Muscle of leg (tissue), 11 donors: ENCODE results near the gene HSPA9. TPM values are rescaled to one million over a fixed set of nuclear protein-coding genes. Genes with fewer than 3 reads are reported as not detected.
"Not testable (repeated sequence)": the region's sequence is repeated elsewhere in the genome, so short reads cannot be mapped to it uniquely, and the experiment has no call there.

Experiments
- DNase-seq: peaks from one replicate; pipeline ENCODE4 v3.0.0; 2013
- H3K27ac ChIP-seq: one replicate; pipeline ENCODE4 v1.5.1; 2013; ENCODE audit warnings: mild to moderate bottlenecking, low read length, control low read depth
- H3K27me3 ChIP-seq: one replicate; pipeline ENCODE4 v1.6.1; 2013; ENCODE audit warnings: low read length; ENCODE audit not compliant: control insufficient read depth, insufficient read depth
- H3K36me3 ChIP-seq: one replicate; pipeline ENCODE4 v1.6.1; 2013; ENCODE audit warnings: low read length; ENCODE audit not compliant: control insufficient read depth, insufficient read depth
- H3K4me1 ChIP-seq: one replicate; pipeline ENCODE4 v1.6.1; 2013; ENCODE audit warnings: low read length; ENCODE audit not compliant: control insufficient read depth, insufficient read depth
- H3K4me3 ChIP-seq: one replicate; pipeline ENCODE4 v1.5.1; 2013; ENCODE audit warnings: low read length, control low read depth
- H3K9me3 ChIP-seq: replicated peaks from 2 replicates; pipeline ENCODE4 v1.6.1; 2013; ENCODE audit warnings: low read depth, low read length; ENCODE audit not compliant: control insufficient read depth
- WGBS: methylation state at CpG from one replicate; pipeline ENCODE4 v1.1.5; 2013; ENCODE audit warnings: missing lambda C conversion rate; ENCODE audit not compliant: insufficient coverage; 5-methylcytosine and 5-hydroxymethylcytosine counted together
- polyA plus RNA-seq, 8 donors: library from polyadenylated mRNA; unstranded; fragments of 120-200 nt; gene quantifications; one replicate each; pipeline versions ENCODE4 v1.2.1 to v1.2.3, GENCODE V29; 2013; ENCODE audit warnings: inconsistent platforms in 1 of 8, low replicate concordance in 1 of 8; ENCODE audit not compliant: insufficient read length in 8 of 8, insufficient read depth in 1 of 8
- total RNA-seq: library from RNA; stranded (reverse); fragments of 120-200 nt; gene quantifications from one replicate; pipeline ENCODE4 v1.2.4, GENCODE V29; 2013

The HSPA9 gene
- total and polyA plus RNA-seq, 9 donors, result 118 to 177 (median 152) TPM

- Histone ChIP-seq H3K4me3 (no peak overlapping the region), H3K27me3 (no peaks in the 10 kb centered on the region), H3K36me3 (peaks cover 43% of the 10 kb centered on the region), H3K4me1 (peaks cover 11% of the 10 kb centered on the region), H3K27ac (no peak overlapping the region), H3K9me3 (no peaks in the 10 kb centered on the region)
- WGBS, result no CpG with 5 or more reads among the region's 3 CpGs
- DNase-seq, result no peak
Measured at GRCh38 chr5:138508958-138509357, 66.2 kb downstream of the HSPA9 start.

DNA sequence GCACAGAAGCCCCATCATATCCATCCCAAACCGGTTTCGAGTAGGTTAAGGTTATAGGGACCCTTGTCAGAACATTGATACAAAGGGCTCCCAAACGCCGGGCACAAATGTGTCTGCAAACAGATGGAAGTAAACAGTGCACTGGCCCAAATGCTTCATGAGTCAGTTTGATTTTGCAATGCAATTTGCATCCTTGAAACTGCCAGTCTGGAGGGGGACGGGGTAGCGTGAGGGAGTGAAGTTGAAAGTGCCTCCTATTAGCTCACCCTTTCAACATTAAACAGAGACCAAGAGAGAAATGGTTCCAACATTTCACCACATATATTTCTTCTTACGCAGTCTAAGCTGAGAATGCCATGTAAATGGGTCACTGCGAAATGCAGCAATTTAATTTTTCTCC is 67.7 kb downstream of the HSPA9 start:
- H3K36me3 ChIP-seq, result peaks cover 34% of the 10 kb centered on the region
- not testable (repeated sequence) for DNase-seq, H3K27ac ChIP-seq, H3K4me3 ChIP-seq, H3K27me3 ChIP-seq, H3K9me3 ChIP-seq
- peaks cover 11% of the 10 kb centered on the region for H3K4me1 ChIP-seq
- 93% methylated on average over 3 of the region's 8 CpGs for WGBS

- DNase-seq, result no peak
- no peaks in the 10 kb centered on the region for H3K27me3 ChIP-seq
- no peak overlapping the region for H3K4me3 ChIP-seq
- 84% methylated on average over 4 of the region's 10 CpGs for WGBS
- peaks cover 11% of the 10 kb centered on the region for H3K4me1 ChIP-seq
- no peaks in the 10 kb centered on the region for H3K9me3 ChIP-seq
- H3K36me3 ChIP-seq, result peaks cover 30% of the 10 kb centered on the region
- H3K27ac ChIP-seq, result no peak overlapping the region
Measured at GRCh38 chr5:138506370-138507306, 68.6 kb downstream of the HSPA9 start.

DNA sequence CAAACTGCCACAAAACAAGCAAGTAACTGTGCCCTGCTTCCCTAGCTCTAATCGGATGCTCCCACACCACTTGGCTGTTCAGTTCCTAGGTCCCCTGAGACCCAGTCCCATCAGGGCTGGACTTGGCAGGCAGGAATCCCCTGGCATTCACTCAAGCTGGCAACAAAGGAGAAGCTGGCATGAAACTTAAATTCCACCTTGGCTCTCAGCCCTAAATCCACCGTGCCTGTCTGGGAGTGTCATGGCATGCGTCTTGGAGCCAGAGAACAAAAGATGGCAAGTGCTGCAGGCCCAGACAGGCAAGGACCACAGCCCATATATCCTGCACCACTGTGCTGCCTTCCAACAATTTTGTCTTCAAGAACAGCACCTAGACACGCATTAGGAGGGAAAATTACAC is 70.4 kb downstream of the HSPA9 start:
- Histone ChIP-seq H3K9me3 (no peaks in the 10 kb centered on the region), H3K4me1 (peaks cover 11% of the 10 kb centered on the region), H3K27me3 (no peaks in the 10 kb centered on the region), H3K36me3 (peaks cover 18% of the 10 kb centered on the region), H3K27ac (no peak overlapping the region), H3K4me3 (no peak overlapping the region)
- WGBS, result 36% methylated on average over 3 of the region's 4 CpGs
- peak; percentile 16 for DNase-seq

Other genes with a start within 250 kb of the HSPA9 start
- gene CDC25C, start 243.6 kb downstream of the HSPA9 start, total RNA-seq, result 4.0 TPM
- gene CDC25C, start 243.6 kb downstream of the HSPA9 start, polyA plus RNA-seq, result 1 to 10 TPM; 3.0 to 5.3 (median 3.9) TPM
- gene FAM53C, start 237.1 kb downstream of the HSPA9 start, total RNA-seq, result 25.8 TPM
- 10 to 100 TPM; 31.5 to 38.8 (median 35.6) TPM for gene FAM53C, start 237.1 kb downstream of the HSPA9 start, polyA plus RNA-seq
- gene KDM3B, start 222.7 kb downstream of the HSPA9 start, total RNA-seq, result 54.4 TPM
- 10 to 100 TPM; 44.0 to 65.9 (median 55.7) TPM for gene KDM3B, start 222.7 kb downstream of the HSPA9 start, polyA plus RNA-seq
- gene REEP2, start 136.3 kb downstream of the HSPA9 start, total RNA-seq, result 8.1 TPM
- gene REEP2, start 136.3 kb downstream of the HSPA9 start, polyA plus RNA-seq, result 10 to 100 TPM in 7 of 8 donors, 1 to 10 TPM in 1; 9.0 to 23.2 (median 15.3) TPM
- 31.6 TPM for gene EGR1, start 109.9 kb downstream of the HSPA9 start, total RNA-seq
- 100 to 1,000 TPM in 7 of 8 donors, 10 to 100 TPM in 1; 81.6 to 480 (median 313) TPM for gene EGR1, start 109.9 kb downstream of the HSPA9 start, polyA plus RNA-seq
- gene ETF1, start 32.2 kb downstream of the HSPA9 start, total RNA-seq, result 43.0 TPM
- 10 to 100 TPM; 36.1 to 55.7 (median 45.9) TPM for gene ETF1, start 32.2 kb downstream of the HSPA9 start, polyA plus RNA-seq
- gene CTNNA1, start 178.0 kb upstream of the HSPA9 start, total RNA-seq, result 247 TPM
- gene CTNNA1, start 178.0 kb upstream of the HSPA9 start, polyA plus RNA-seq, result 100 to 1,000 TPM; 248 to 344 (median 300) TPM